CD4-positive, alpha-beta T cell (primary cell): ENCODE results near the gene MIA2. TPM values are rescaled to one million over a fixed set of nuclear protein-coding genes. Genes with fewer than 3 reads are reported as not detected.
A peak's percentile ranks its signal among the peaks of the same experiment; 100 is the strongest.

Experiments used
- ATAC-seq: fragments of 200-7000 bp; cut with Tn5 transposase; one replicate; pipeline ENCODE4 v1.10.0; 2022; ENCODE audit warnings: mild to moderate bottlenecking; ENCODE audit not compliant: poor library complexity
- CTCF ChIA-PET: fragments of 350-600 bp; sonication (Branson Sonifier 250); formaldehyde crosslinking; loops from one replicate; lab custom pipeline; 2021; ENCODE audit warnings: antibody characterized with exemption, inconsistent platforms; lab: Charles Lee
- POLR2A ChIA-PET: fragments of 350-600 bp; sonication (Branson Sonifier 250); formaldehyde crosslinking; loops from one replicate; lab custom pipeline; 2021; ENCODE audit warnings: antibody characterized with exemption, inconsistent platforms; lab: Charles Lee
- DNase-seq, 14 experiments: peaks; one replicate each; pipeline ENCODE4 v3.0.0-alpha.2; 2013 to 2020; ENCODE audit warnings: mixed read lengths in 2 of 14
- H3K27ac ChIP-seq, 2 donors: one replicate each; pipeline versions ENCODE4 v1.5.1 to v1.7.0; 2013; ENCODE audit warnings: low read length in 2 of 2, low read depth in 1 of 2, mild to moderate bottlenecking in 1 of 2
- H3K27me3 ChIP-seq, 2 experiments: 1 replicate in 1 of 2; 2 replicates in 1 of 2; pipeline versions ENCODE4 v1.6.1 to v1.7.0; 2013; ENCODE audit warnings: low read length in 2 of 2, control low read depth in 1 of 2, mild to moderate bottlenecking in 1 of 2, moderate library complexity in 1 of 2; ENCODE audit not compliant: insufficient read depth in 2 of 2, control insufficient read depth in 1 of 2
- H3K36me3 ChIP-seq: one replicate; pipeline ENCODE4 v1.6.1; 2013; ENCODE audit warnings: low read length, control low read depth; ENCODE audit not compliant: insufficient read depth
- H3K4me1 ChIP-seq: one replicate; pipeline ENCODE4 v1.6.1; 2013; ENCODE audit warnings: low read length, control low read depth; ENCODE audit not compliant: insufficient read depth
- H3K4me3 ChIP-seq: one replicate; pipeline ENCODE4 v1.5.1; 2013; ENCODE audit warnings: mild to moderate bottlenecking, low read length, moderate library complexity
- H3K9me3 ChIP-seq, 2 experiments: 1 replicate in 1 of 2; 2 replicates in 1 of 2; pipeline versions ENCODE4 v1.6.1 to v1.7.0; 2013; ENCODE audit warnings: low read length in 2 of 2, mild to moderate bottlenecking in 2 of 2, control low read depth in 1 of 2, moderate library complexity in 1 of 2; ENCODE audit not compliant: control insufficient read depth in 1 of 2, insufficient read depth in 1 of 2
- H3K27ac Mint-ChIP-seq: one replicate; pipeline ENCODE4 v1.8.0; 2020; ENCODE audit warnings: mixed read lengths
- H3K27me3 Mint-ChIP-seq: one replicate; pipeline ENCODE4 v1.8.0; 2021; ENCODE audit warnings: mixed read lengths
- H3K36me3 Mint-ChIP-seq: one replicate; pipeline ENCODE4 v1.8.0; 2021; ENCODE audit warnings: low read depth, mixed read lengths
- H3K4me1 Mint-ChIP-seq: one replicate; pipeline ENCODE4 v1.8.0; 2021; ENCODE audit warnings: low read depth, mixed read lengths
- H3K4me3 Mint-ChIP-seq: one replicate; pipeline ENCODE4 v1.8.0; 2020; ENCODE audit warnings: mild to moderate bottlenecking, mixed read lengths
- H3K9me3 Mint-ChIP-seq: one replicate; pipeline ENCODE4 v1.8.0; 2020; ENCODE audit warnings: mixed read lengths
- intact Hi-C, 2 experiments: fragments of 100-400 bp; cut with DNase I in 1 of 2; cut with micrococcal nuclease in 1 of 2; formaldehyde crosslinking; loops; one replicate each; pipeline versions ENCODE4 v1.15.1 to v1.9.0; 2023 to 2025; cut with DNase I, micrococcal nuclease
- total RNA-seq, 174 experiments: library from RNA in 2 of 174; stranded (reverse) in 2 of 174; gene quantifications; one replicate each; pipeline ENCODE4 v1.2.3 and lab custom pipeline; 2021 to 2026
- TF ChIP-seq, protein P1 (sequence below): fragments of 200-600 bp; IDR thresholded peaks from one replicate; pipeline ENCODE4 v1.8.0; 2022; ENCODE audit warnings: antibody characterized with exemption, mild to moderate bottlenecking

Gene MIA2
- total RNA-seq, 2 experiments from 2014 or later = 21.1 to 24.1 TPM

DNA sequence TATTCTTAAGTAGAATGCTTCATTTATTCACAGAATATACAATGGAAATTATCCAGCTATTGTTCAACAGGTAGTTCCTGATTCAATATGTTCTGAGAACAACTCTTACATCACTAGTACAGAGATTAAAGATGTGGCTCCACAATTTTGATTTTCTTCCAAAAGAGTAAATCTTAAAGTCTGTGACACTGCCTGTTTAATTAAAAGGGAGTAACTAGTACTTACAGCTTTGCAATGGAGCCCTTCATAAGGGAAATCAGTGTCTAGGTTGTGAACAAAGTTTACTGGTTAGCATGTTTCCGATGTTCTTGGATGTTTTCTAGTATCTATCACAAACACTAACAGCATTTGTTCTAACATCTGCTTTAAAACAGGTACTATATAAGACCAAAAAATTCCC is 30.8 kb downstream of the MIA2 start:
- H3K36me3 ChIP-seq = no peaks in the 10 kb centered on the region
- H3K4me1 ChIP-seq = peaks cover 18% of the 10 kb centered on the region
- peaks cover 39% of the 10 kb centered on the region for H3K4me1 Mint-ChIP-seq
- DNase-seq = no peak
- peaks cover 9% of the 10 kb centered on the region for H3K36me3 Mint-ChIP-seq
- H3K27ac ChIP-seq = no peak overlapping the region
- CTCF ChIA-PET = interaction anchor here (1.1 kb wide), 1 partner anchor 8 kb away, joined by 3 read pairs; no protein-coding TSS in a partner anchor
- TF ChIP-seq, protein P1, sequence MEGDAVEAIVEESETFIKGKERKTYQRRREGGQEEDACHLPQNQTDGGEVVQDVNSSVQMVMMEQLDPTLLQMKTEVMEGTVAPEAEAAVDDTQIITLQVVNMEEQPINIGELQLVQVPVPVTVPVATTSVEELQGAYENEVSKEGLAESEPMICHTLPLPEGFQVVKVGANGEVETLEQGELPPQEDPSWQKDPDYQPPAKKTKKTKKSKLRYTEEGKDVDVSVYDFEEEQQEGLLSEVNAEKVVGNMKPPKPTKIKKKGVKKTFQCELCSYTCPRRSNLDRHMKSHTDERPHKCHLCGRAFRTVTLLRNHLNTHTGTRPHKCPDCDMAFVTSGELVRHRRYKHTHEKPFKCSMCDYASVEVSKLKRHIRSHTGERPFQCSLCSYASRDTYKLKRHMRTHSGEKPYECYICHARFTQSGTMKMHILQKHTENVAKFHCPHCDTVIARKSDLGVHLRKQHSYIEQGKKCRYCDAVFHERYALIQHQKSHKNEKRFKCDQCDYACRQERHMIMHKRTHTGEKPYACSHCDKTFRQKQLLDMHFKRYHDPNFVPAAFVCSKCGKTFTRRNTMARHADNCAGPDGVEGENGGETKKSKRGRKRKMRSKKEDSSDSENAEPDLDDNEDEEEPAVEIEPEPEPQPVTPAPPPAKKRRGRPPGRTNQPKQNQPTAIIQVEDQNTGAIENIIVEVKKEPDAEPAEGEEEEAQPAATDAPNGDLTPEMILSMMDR = no peak
- no peaks in the 10 kb centered on the region for H3K27me3 ChIP-seq
- intact Hi-C loops = no loop called here
- H3K27me3 Mint-ChIP-seq = no peaks in the 10 kb centered on the region
- peak overlapping the region; percentile 97 for H3K27ac Mint-ChIP-seq
- H3K4me3 ChIP-seq = no peak overlapping the region
- H3K4me3 Mint-ChIP-seq = peak overlapping the region; percentile 99
- no peak for ATAC-seq
- POLR2A ChIA-PET = interaction anchor here (0.9 to 3.7 kb wide), 5 partner anchors 10 to 168 kb away, joined by 3 to 48 read pairs (median 3); partner anchors contain the start of genes FBXO33 and TRAPPC6B
- peaks cover 2% of the 10 kb centered on the region for H3K9me3 Mint-ChIP-seq
- no peaks in the 10 kb centered on the region for H3K9me3 ChIP-seq

DNA sequence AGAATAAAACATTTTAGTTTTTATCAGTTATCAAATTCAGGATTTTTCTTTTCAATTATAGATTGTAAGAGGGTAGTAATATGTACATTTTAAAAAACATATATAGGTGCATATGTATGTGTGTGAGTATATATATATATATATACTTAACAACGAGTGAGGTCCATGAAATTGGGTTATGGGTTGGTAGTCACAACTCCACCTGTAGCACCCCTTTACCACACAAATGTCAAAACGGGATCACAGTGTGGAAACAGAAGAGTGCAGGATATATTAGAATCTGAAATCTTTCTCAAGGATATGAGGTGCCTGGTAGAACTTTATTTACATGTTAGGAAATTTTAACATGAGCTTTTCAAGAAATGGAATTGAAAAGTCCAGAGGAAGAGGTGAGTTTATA is 31.3 kb downstream of the MIA2 start:
- Mint-ChIP-seq H3K27me3 (no peaks in the 10 kb centered on the region), H3K9me3 (peaks cover 2% of the 10 kb centered on the region), H3K36me3 (peaks cover 9% of the 10 kb centered on the region), H3K4me1 (peaks cover 44% of the 10 kb centered on the region), H3K4me3 (peak overlapping the region; percentile 99), H3K27ac (peak overlapping the region; percentile 97)
- ATAC-seq = no peak
- peaks cover 22% of the 10 kb centered on the region for H3K4me1 ChIP-seq
- no peak overlapping the region for H3K4me3 ChIP-seq
- TF ChIP-seq, protein P1 = no peak
- ChIA-PET POLR2A (interaction anchor here (0.9 to 3.7 kb wide), 4 partner anchors 11 to 167 kb away, joined by 3 to 48 read pairs (median 4); partner anchors contain the start of genes FBXO33 and TRAPPC6B), CTCF (interaction anchor here (0.6 to 1.1 kb wide), 2 partner anchors 8 to 16 kb away, joined by 3 to 4 read pairs; no protein-coding TSS in a partner anchor)
- H3K36me3 ChIP-seq = no peaks in the 10 kb centered on the region
- no peaks in the 10 kb centered on the region for H3K9me3 ChIP-seq
- intact Hi-C loops = loop anchor here (5.0 kb wide), 3 partner anchors 148 to 163 kb away; partner anchors contain the start of gene SEC23A (in 1 of the 2)
- DNase-seq = no peak
- no peak overlapping the region for H3K27ac ChIP-seq
- H3K27me3 ChIP-seq = no peaks in the 10 kb centered on the region

DNA sequence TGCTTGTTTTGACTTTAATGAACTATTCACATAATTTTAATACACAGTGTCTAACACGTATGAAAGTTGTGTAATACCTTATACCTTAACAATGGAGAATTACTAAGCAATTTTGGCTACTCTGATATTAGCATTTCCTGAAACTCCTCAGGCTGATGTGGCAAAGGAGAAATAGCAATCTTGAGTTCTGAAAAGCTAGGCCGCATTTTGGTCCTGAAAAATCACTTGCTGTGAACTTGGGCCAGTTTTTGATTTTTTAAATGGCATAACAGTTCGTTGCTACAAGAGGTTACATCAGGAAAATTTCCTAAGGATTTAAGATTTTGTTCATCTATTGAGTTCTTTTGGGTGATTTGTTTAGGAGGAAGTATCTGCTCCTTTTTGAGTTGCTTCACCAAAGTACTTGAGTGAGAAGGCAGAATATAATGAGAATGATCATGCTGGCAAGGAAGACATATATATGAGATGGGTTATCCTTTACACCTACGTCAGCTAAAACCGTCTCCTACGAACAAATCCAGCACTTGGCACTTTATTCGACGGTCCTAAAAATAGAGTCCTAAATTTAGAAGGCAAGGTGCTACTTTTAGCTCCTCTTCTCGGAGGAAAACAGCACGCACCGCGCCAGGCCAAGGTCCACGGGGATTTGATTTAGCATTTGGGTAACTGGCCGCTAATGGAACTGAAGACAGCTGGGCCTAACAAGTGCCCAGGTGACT is 32.2 kb downstream of the MIA2 start:
- Histone ChIP-seq H3K27me3 (no peaks in the 10 kb centered on the region), H3K36me3 (no peaks in the 10 kb centered on the region), H3K4me3 (peak overlapping the region; percentile 99), H3K4me1 (peaks cover 28% of the 10 kb centered on the region), H3K27ac (peak overlapping the region; percentile 89 to 96), H3K9me3 (no peaks in the 10 kb centered on the region)
- DNase-seq = peak in 1 of 14 experiments; percentile 3
- ChIA-PET CTCF (interaction anchor here (0.6 kb wide), 1 partner anchor 15 kb away, joined by 4 read pairs; no protein-coding TSS in a partner anchor), POLR2A (interaction anchor here (1.3 to 4.2 kb wide), 9 partner anchors 10 to 166 kb away, joined by 4 to 99 read pairs (median 13); partner anchors contain the start of genes FBXO33, GEMIN2, PNN and SEC23A)
- Mint-ChIP-seq H3K27ac (peak overlapping the region; percentile 97), H3K9me3 (no peaks in the 10 kb centered on the region), H3K4me1 (peaks cover 53% of the 10 kb centered on the region), H3K4me3 (peak overlapping the region; percentile 99), H3K36me3 (peaks cover 9% of the 10 kb centered on the region), H3K27me3 (no peaks in the 10 kb centered on the region)
- no peak for ATAC-seq
- TF ChIP-seq, protein P1 = no peak
- intact Hi-C loops = loop anchor here (1.0 to 5.0 kb wide), 6 partner anchors 37 to 165 kb away; partner anchors contain the start of genes PNN (in 2 of the 2) and SEC23A (in 1 of the 2)
